Measurements from ENCODE around the gene GTPBP2.

DNA sequence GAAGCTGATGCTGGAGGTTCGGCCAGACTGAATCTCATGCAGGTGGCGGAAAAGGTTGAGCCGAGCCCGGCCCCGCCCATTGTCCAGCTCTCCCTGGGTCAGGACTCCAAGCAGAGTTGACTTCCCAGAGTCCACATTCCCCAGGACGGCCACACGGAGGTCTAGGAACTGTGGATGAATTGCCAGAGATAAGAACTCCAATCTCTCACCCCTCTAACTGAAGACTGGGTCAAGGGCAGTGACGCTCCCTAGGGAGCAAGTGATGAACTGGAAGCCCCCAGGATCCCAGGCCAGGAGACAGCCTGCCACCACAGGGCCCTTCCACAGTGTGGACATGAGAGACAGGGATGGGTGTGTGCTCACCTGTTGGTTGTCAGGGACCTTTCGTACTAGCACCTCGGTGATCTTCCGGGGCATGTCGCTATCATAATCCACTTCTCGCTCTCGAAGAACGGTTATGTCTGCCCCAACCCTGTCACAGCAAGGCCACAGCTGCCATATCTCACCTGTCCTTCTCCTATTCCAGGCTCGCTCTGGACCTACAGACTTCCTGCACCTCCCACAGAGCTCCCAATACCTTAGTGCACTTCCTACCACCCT lies 3.6 kb downstream of the GTPBP2 start:
- TF ChIP-seq, protein P1, sequence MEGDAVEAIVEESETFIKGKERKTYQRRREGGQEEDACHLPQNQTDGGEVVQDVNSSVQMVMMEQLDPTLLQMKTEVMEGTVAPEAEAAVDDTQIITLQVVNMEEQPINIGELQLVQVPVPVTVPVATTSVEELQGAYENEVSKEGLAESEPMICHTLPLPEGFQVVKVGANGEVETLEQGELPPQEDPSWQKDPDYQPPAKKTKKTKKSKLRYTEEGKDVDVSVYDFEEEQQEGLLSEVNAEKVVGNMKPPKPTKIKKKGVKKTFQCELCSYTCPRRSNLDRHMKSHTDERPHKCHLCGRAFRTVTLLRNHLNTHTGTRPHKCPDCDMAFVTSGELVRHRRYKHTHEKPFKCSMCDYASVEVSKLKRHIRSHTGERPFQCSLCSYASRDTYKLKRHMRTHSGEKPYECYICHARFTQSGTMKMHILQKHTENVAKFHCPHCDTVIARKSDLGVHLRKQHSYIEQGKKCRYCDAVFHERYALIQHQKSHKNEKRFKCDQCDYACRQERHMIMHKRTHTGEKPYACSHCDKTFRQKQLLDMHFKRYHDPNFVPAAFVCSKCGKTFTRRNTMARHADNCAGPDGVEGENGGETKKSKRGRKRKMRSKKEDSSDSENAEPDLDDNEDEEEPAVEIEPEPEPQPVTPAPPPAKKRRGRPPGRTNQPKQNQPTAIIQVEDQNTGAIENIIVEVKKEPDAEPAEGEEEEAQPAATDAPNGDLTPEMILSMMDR (conservative IDR thresholded peaks at IDR 0.05), result no peak
- TF ChIP-seq ZFX (IDR thresholded peaks at IDR 0.05), result no peak

Measured in C4-2B (cell line).